Liver (tissue), 9 donors: ENCODE measurements around the gene MYCBPAP. TPM values are rescaled to one million over a fixed set of nuclear protein-coding genes. Genes with fewer than 3 reads are reported as not detected.

ENCODE experiments used
- DNase-seq: peaks from one replicate; pipeline ENCODE4 v3.0.0-alpha.2; 2017; ENCODE audit warnings: low spot score
- H3K27ac ChIP-seq, 2 donors: one replicate each; pipeline ENCODE4 v1.7.0; 2013; ENCODE audit warnings: inconsistent platforms in 2 of 2, low read length in 2 of 2, control low read depth in 1 of 2, low read depth in 1 of 2, mild to moderate bottlenecking in 1 of 2
- H3K27me3 ChIP-seq, 4 donors: one replicate each; pipeline versions ENCODE4 v1.6.1 to v1.7.0; 2013; ENCODE audit warnings: low read length in 3 of 4, inconsistent platforms in 1 of 4, mild to moderate bottlenecking in 1 of 4, moderate library complexity in 1 of 4; ENCODE audit not compliant: control insufficient read depth in 4 of 4, insufficient read depth in 4 of 4
- H3K36me3 ChIP-seq, 4 donors: one replicate each; pipeline versions ENCODE4 v1.6.1 to v1.7.0; 2013; ENCODE audit warnings: low read length in 3 of 4, mild to moderate bottlenecking in 3 of 4, low read depth in 1 of 4, moderate library complexity in 1 of 4; ENCODE audit not compliant: control insufficient read depth in 4 of 4, insufficient read depth in 3 of 4
- H3K4me1 ChIP-seq, 4 donors: one replicate each; pipeline versions ENCODE4 v1.6.1 to v1.7.0; 2013; ENCODE audit warnings: low read length in 3 of 4, mild to moderate bottlenecking in 3 of 4, moderate library complexity in 1 of 4; ENCODE audit not compliant: control insufficient read depth in 4 of 4, insufficient read depth in 4 of 4
- H3K4me3 ChIP-seq, 3 donors: one replicate each; pipeline versions ENCODE4 v1.6.1 to v1.7.0; 2013; ENCODE audit warnings: low read length in 3 of 3, control low read depth in 1 of 3, low read depth in 1 of 3, mild to moderate bottlenecking in 1 of 3
- H3K9ac ChIP-seq, 2 donors: one replicate each; pipeline ENCODE4 v1.7.0; 2013; ENCODE audit warnings: low read length in 2 of 2, mild to moderate bottlenecking in 2 of 2, moderate library complexity in 2 of 2, control low read depth in 1 of 2, low read depth in 1 of 2
- H3K9me3 ChIP-seq, 4 donors: one replicate each; pipeline versions ENCODE4 v1.6.1 to v1.7.0; 2013; ENCODE audit warnings: low read length in 3 of 4; ENCODE audit not compliant: control insufficient read depth in 4 of 4
- GABPA ChIP-seq, 2 donors: IDR thresholded peaks in 1 of 2; conservative IDR thresholded peaks in 1 of 2; 2 replicates each; pipeline ENCODE4 v1.6.1; 2016; ENCODE audit warnings: antibody characterized with exemption in 2 of 2, mild to moderate bottlenecking in 1 of 2, moderate library complexity in 1 of 2
- MAX ChIP-seq: IDR thresholded peaks from 2 replicates; pipeline ENCODE4 v1.6.1; 2016; ENCODE audit warnings: antibody characterized with exemption
- RAD21 ChIP-seq, 2 donors: IDR thresholded peaks; 2 replicates each; pipeline ENCODE4 v1.6.1; 2016; ENCODE audit warnings: antibody characterized with exemption in 2 of 2, mild to moderate bottlenecking in 2 of 2
- TAF1 ChIP-seq: conservative IDR thresholded peaks from 2 replicates; pipeline ENCODE4 v1.6.1; 2016; ENCODE audit warnings: antibody characterized with exemption, mild to moderate bottlenecking
- YY1 ChIP-seq: IDR thresholded peaks from 2 replicates; pipeline ENCODE4 v1.6.1; 2016; ENCODE audit warnings: antibody characterized with exemption, mild to moderate bottlenecking
- ZBTB33 ChIP-seq: IDR thresholded peaks from 2 replicates; pipeline ENCODE4 v1.6.1; 2016; ENCODE audit warnings: antibody characterized with exemption
- WGBS: extraction: QIAGEN DNeasy Blood & Tissue Kit; methylation state at CpG from one replicate; pipeline ENCODE4 v1.1.7; 2013; 5-methylcytosine and 5-hydroxymethylcytosine counted together
- polyA plus RNA-seq, 2 donors: library from polyadenylated mRNA; stranded (reverse) in 1 of 2; unstranded in 1 of 2; fragments of 200-250 nt in 1 of 2; fragments of >200 nt in 1 of 2; fragmentation: Nextera tagmentation in 1 of 2; extraction: Ambion mirVana in 1 of 2; gene quantifications; one replicate each; pipeline versions ENCODE4 v1.2.1 to v1.2.3, GENCODE V29; 2013 to 2015
- total RNA-seq, 2 donors: library from RNA; depleted of rRNA; stranded (reverse); fragments of >200 nt; gene quantifications; one replicate each; pipeline ENCODE4 v1.2.3, GENCODE V29; 2014
- TF ChIP-seq, protein P1 (sequence below): fragments of 150-350 bp; IDR thresholded peaks from 2 replicates; pipeline ENCODE4 v1.5.1; 2017; ENCODE audit warnings: improper control_type of control experiment, low read depth, low read length; ENCODE audit not compliant: missing input control
- donor health status: healthy.
- donor health status: healthy.
- donor health status: healthy.
- donor health status: healthy.
- donor health status: healthy.

Gene MYCBPAP
- total and polyA plus RNA-seq, 4 donors, result 0.23 to 0.25 TPM; not detected in 2

GRCh38 chr17:50459756-50460155, 48.5 kb upstream of the MYCBPAP start:
- Histone ChIP-seq H3K27ac (peak overlapping the region in 1 of 2 donors; percentile 73), H3K9me3 (no peaks in the 10 kb centered on the region), H3K36me3 (peaks cover 0 to 3% (median 0%) of the 10 kb centered on the region in 4 donors), H3K4me1 (peaks cover 8 to 47% (median 27%) of the 10 kb centered on the region in 4 donors), H3K9ac (no peak overlapping the region), H3K27me3 (no peaks in the 10 kb centered on the region), H3K4me3 (no peak overlapping the region)
- WGBS, result over 99% methylated on average over 4 of the region's 4 CpGs
- DNase-seq, result no peak
- TF ChIP-seq, protein P1, sequence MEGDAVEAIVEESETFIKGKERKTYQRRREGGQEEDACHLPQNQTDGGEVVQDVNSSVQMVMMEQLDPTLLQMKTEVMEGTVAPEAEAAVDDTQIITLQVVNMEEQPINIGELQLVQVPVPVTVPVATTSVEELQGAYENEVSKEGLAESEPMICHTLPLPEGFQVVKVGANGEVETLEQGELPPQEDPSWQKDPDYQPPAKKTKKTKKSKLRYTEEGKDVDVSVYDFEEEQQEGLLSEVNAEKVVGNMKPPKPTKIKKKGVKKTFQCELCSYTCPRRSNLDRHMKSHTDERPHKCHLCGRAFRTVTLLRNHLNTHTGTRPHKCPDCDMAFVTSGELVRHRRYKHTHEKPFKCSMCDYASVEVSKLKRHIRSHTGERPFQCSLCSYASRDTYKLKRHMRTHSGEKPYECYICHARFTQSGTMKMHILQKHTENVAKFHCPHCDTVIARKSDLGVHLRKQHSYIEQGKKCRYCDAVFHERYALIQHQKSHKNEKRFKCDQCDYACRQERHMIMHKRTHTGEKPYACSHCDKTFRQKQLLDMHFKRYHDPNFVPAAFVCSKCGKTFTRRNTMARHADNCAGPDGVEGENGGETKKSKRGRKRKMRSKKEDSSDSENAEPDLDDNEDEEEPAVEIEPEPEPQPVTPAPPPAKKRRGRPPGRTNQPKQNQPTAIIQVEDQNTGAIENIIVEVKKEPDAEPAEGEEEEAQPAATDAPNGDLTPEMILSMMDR, result no peak
- TF ChIP-seq MAX, result no peak
- no peak for TF ChIP-seq RAD21 (IDR thresholded peaks at IDR 0.05)

DNA sequence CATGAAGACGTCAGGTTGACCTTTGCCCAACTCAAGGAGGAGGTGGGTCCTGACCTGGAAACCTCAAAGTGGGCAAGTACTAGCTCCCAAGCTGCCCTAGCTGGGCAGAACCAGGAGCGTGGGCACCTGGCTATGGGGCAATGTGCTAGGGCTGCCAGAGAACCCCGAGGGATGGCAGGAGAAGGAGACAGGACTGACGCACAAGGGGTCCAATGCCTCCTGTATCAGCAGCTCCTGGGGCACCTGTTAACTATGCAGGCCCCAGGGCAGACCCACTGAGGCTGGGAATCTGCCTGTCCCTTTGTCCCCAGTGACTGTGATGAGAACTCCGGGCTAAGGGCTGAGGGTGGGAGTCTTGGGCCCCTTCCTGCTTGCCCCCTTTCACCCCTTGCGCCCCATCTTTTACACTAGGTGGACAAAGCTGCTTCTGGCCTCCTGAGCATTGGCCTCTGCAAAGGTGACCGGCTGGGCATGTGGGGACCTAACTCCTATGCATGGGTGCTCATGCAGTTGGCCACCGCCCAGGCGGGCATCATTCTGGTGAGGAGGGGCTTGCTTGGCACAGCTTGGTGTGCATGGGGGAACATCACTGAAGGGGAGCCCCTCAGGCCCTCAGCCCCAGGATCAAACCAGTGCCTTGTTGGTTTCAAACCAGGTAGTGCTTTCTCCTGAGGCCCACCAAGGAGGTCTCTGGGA, 47.3 kb upstream of the MYCBPAP start:
- TF ChIP-seq ZBTB33 (no peak), TAF1 (no peak), YY1 (no peak), MAX (no peak), GABPA (IDR thresholded peaks at IDR 0.05 in 1 of 2, conservative IDR thresholded peaks at IDR 0.05 in 1 of 2) (no peak)
- TF ChIP-seq, protein P1, result no peak
- Histone ChIP-seq H3K9me3 (no peaks in the 10 kb centered on the region), H3K27me3 (no peaks in the 10 kb centered on the region), H3K4me1 (peaks cover 8 to 58% (median 29%) of the 10 kb centered on the region in 4 donors), H3K36me3 (peaks cover 0 to 7% (median 0%) of the 10 kb centered on the region in 4 donors), H3K27ac (no peak overlapping the region), H3K9ac (no peak overlapping the region), H3K4me3 (no peak overlapping the region)
- 95% methylated on average over 9 of the region's 9 CpGs for WGBS
- DNase-seq, result no peak
